HK-2 (cell line): Measurements from ENCODE around the gene KLHL29.

ENCODE experiments used
- DNase-seq: peaks from one replicate; pipeline ENCODE4 v3.0.0-alpha.2; 2018; ENCODE audit not compliant: unreplicated experiment

KLHL29 gene

GRCh38 chr2:23422089-23423061 is 37.4 kb downstream of the KLHL29 start:
- no peak for DNase-seq

GRCh38 chr2:23423062-23423872 is 38.3 kb downstream of the KLHL29 start:
- DNase-seq = no peak

GRCh38 chr2:23423873-23424680 is 39.1 kb downstream of the KLHL29 start:
- DNase-seq = no peak

- DNase-seq = no peak
Observed at GRCh38 chr2:23425338-23425871, 40.4 kb downstream of the KLHL29 start.

- no peak for DNase-seq
Observed at GRCh38 chr2:23425885-23426262, 40.9 kb downstream of the KLHL29 start.

- no peak for DNase-seq
Observed at GRCh38 chr2:23426263-23426905, 41.4 kb downstream of the KLHL29 start.

GRCh38 chr2:23427350-23427749 is 42.4 kb downstream of the KLHL29 start:
- no peak for DNase-seq

- no peak for DNase-seq
Observed at GRCh38 chr2:23427976-23428375, 43.0 kb downstream of the KLHL29 start.

- DNase-seq = no peak
Observed at GRCh38 chr2:23429036-23429435, 44.1 kb downstream of the KLHL29 start.

- DNase-seq = no peak
Observed at GRCh38 chr2:23430263-23430662, 45.3 kb downstream of the KLHL29 start.

GRCh38 chr2:23432531-23432930 is 47.6 kb downstream of the KLHL29 start:
- DNase-seq = no peak

- no peak for DNase-seq
Observed at GRCh38 chr2:23433282-23433681, 48.3 kb downstream of the KLHL29 start.

- DNase-seq = no peak
Observed at GRCh38 chr2:23434721-23435121, 49.7 kb downstream of the KLHL29 start.

GRCh38 chr2:23435250-23436035 is 50.5 kb downstream of the KLHL29 start:
- DNase-seq = no peak

- no peak for DNase-seq
Observed at GRCh38 chr2:23436346-23437098, 51.5 kb downstream of the KLHL29 start.

- DNase-seq = no peak
Observed at GRCh38 chr2:23441414-23441813, 56.4 kb downstream of the KLHL29 start.

GRCh38 chr2:23445450-23445868 is 60.5 kb downstream of the KLHL29 start:
- no peak for DNase-seq

- no peak for DNase-seq
Observed at GRCh38 chr2:23446916-23447315, 61.9 kb downstream of the KLHL29 start.

- no peak for DNase-seq
Observed at GRCh38 chr2:23447405-23447804, 62.4 kb downstream of the KLHL29 start.

GRCh38 chr2:23448906-23449305 is 63.9 kb downstream of the KLHL29 start:
- no peak for DNase-seq
